ENCODE measurements around the gene PRKCH. TPM values are rescaled to one million over a fixed set of nuclear protein-coding genes. Genes with fewer than 3 reads are reported as not detected.
A peak's percentile ranks its signal among the peaks of the same experiment; 100 is the strongest.

PRKCH gene
- total RNA-seq, 3 donors from 2014 or later (not counting 1 experiment from before 2014, with no cell fraction given): 610 to 756 (median 618) TPM

DNA sequence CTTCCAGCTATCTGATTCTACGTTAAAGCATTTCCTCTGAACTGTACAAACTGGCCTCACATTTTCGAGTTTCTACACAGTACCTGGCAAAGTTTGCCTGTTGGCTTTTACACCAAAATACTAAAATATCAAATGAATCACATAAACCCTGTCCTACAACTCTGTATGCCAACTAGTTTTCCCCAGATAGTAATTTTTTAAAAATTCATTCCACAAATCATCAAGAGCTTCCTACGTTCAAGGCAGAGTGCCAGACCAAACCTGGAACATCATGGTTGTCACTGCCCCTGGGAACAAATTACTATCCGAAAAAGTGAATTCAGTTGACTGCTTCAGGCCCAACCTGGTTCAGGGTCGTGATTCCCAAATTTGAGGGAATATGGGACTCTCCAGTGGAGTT, 42.3 kb upstream of the PRKCH start:
- Mint-ChIP-seq H3K27ac (no peak overlapping the region), H3K27me3 (ENCODE audit: low read depth in 2 of 2) (peaks cover 15 to 32% of the 10 kb centered on the region in 2 donors), H3K36me3 (no peaks in the 10 kb centered on the region), H3K9me3 (no peaks in the 10 kb centered on the region), H3K4me3 (peak overlapping the region; percentile 68), H3K4me1 (peaks cover 13 to 22% of the 10 kb centered on the region in 2 donors)
- no peaks in the 10 kb centered on the region for H3K27me3 ChIP-seq (ENCODE audit: control insufficient read depth, insufficient read depth, low read length)
- peaks cover 16% of the 10 kb centered on the region for H3K4me1 ChIP-seq (ENCODE audit: control insufficient read depth, insufficient read depth, low read length)
- no peak overlapping the region for H3K27ac ChIP-seq (ENCODE audit: low read length)
- no peaks in the 10 kb centered on the region for H3K9me3 ChIP-seq (ENCODE audit: control insufficient read depth, insufficient read depth, low read length)
- intact Hi-C loops (cut with micrococcal nuclease): no loop called here
- H3K4me3 ChIP-seq (ENCODE audit: low read length): no peak overlapping the region
- TF ChIP-seq, protein P1, sequence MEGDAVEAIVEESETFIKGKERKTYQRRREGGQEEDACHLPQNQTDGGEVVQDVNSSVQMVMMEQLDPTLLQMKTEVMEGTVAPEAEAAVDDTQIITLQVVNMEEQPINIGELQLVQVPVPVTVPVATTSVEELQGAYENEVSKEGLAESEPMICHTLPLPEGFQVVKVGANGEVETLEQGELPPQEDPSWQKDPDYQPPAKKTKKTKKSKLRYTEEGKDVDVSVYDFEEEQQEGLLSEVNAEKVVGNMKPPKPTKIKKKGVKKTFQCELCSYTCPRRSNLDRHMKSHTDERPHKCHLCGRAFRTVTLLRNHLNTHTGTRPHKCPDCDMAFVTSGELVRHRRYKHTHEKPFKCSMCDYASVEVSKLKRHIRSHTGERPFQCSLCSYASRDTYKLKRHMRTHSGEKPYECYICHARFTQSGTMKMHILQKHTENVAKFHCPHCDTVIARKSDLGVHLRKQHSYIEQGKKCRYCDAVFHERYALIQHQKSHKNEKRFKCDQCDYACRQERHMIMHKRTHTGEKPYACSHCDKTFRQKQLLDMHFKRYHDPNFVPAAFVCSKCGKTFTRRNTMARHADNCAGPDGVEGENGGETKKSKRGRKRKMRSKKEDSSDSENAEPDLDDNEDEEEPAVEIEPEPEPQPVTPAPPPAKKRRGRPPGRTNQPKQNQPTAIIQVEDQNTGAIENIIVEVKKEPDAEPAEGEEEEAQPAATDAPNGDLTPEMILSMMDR (IDR thresholded peaks at IDR 0.05): no peak
- DNase-seq (no peak), ATAC-seq (no peak)
- H3K36me3 ChIP-seq (ENCODE audit: control insufficient read depth, insufficient read depth, low read length): no peaks in the 10 kb centered on the region
- WGBS (ENCODE audit: insufficient coverage): 75% methylated on average over 5 of the region's 5 CpGs

DNA sequence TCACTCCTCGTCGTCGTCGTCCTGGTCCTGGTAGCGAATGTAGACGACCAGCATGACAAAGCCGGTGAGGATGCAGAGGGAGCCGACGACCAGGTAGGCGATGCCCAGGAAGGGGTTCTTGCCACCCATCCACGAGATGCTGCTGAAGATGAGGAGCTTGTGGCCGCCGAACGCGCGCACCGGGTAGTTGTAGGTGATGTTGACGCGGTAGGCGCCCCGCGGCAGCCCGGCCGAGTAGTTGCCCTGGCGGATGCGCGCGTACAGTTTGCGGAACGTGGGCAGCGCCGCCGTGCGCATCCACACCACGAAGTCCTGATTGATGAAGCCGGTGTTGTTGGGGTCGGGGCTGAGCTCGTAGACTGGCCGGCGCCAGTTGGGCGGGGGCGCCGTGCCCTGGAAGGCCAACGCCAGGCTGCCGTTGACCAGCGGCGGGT, 41.3 kb upstream of the PRKCH start:
- no peaks in the 10 kb centered on the region for H3K36me3 Mint-ChIP-seq
- DNase-seq: peak; percentile 20 to 68
- H3K4me3 ChIP-seq (ENCODE audit: low read length): peak overlapping the region; percentile 45
- no peaks in the 10 kb centered on the region for H3K9me3 Mint-ChIP-seq
- H3K27ac Mint-ChIP-seq: peak overlapping the region; percentile 83 to 95
- H3K4me1 ChIP-seq (ENCODE audit: control insufficient read depth, insufficient read depth, low read length): peaks cover 16% of the 10 kb centered on the region
- no peaks in the 10 kb centered on the region for H3K27me3 ChIP-seq (ENCODE audit: control insufficient read depth, insufficient read depth, low read length)
- H3K27ac ChIP-seq (ENCODE audit: low read length): peak overlapping the region; percentile 69
- no peaks in the 10 kb centered on the region for H3K9me3 ChIP-seq (ENCODE audit: control insufficient read depth, insufficient read depth, low read length)
- intact Hi-C loops (cut with micrococcal nuclease): no loop called here
- ATAC-seq: peak; percentile 27 to 40 (median 40)
- peaks cover 8 to 26% of the 10 kb centered on the region in 2 donors for H3K27me3 Mint-ChIP-seq (ENCODE audit: low read depth in 2 of 2)
- 16% methylated on average over 47 of the region's 47 CpGs for WGBS (ENCODE audit: insufficient coverage)
- H3K4me3 Mint-ChIP-seq: peak overlapping the region; percentile 95
- TF ChIP-seq, protein P1 (IDR thresholded peaks at IDR 0.05): no peak
- H3K4me1 Mint-ChIP-seq: peaks cover 17 to 22% of the 10 kb centered on the region in 2 donors
- no peaks in the 10 kb centered on the region for H3K36me3 ChIP-seq (ENCODE audit: control insufficient read depth, insufficient read depth, low read length)

DNA sequence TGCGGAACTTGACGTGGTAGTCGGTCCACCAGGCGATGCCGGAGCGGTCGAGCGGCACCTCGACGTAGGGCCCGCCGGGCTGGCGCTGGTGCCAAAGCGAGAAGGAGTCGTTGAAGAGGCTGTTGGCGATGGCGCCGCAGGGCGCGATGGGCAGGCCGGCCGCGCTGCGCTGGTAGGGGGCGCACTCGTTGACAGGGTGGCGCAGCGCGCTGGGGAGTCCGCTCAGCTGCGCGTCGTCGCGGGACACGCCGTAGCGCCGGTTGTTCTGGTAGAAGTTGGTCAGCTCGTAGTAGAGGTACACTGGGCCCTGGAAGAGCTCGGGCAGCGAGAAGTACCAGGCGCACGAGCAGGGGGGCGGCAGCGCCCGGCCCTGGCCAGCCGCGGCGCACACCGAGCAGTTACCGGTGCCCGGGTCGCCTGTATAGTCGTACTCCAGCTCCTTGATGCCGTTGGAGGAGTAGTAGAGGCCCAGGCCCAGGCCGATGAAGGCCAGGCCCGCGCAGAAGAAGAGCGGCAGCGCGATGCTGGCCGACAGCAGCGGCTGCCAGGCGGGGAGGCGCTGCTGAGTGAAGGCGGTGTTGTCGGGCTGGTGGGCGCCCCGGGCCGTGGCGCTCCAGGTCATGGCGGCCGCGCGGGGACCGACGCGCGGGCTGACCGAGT, 40.7 kb upstream of the PRKCH start:
- 2% methylated on average over 81 of the region's 81 CpGs for WGBS (ENCODE audit: insufficient coverage)
- Histone ChIP-seq H3K36me3 (ENCODE audit: control insufficient read depth, insufficient read depth, low read length) (no peaks in the 10 kb centered on the region), H3K27me3 (ENCODE audit: control insufficient read depth, insufficient read depth, low read length) (no peaks in the 10 kb centered on the region), H3K4me3 (ENCODE audit: low read length) (peak overlapping the region; percentile 45), H3K4me1 (ENCODE audit: control insufficient read depth, insufficient read depth, low read length) (peaks cover 16% of the 10 kb centered on the region), H3K27ac (ENCODE audit: low read length) (peak overlapping the region; percentile 69), H3K9me3 (ENCODE audit: control insufficient read depth, insufficient read depth, low read length) (no peaks in the 10 kb centered on the region)
- Mint-ChIP-seq H3K9me3 (no peaks in the 10 kb centered on the region), H3K4me3 (peak overlapping the region; percentile 95), H3K36me3 (no peaks in the 10 kb centered on the region), H3K4me1 (peaks cover 17 to 22% of the 10 kb centered on the region in 2 donors), H3K27ac (peak overlapping the region; percentile 83 to 95), H3K27me3 (ENCODE audit: low read depth in 2 of 2) (peaks cover 8 to 22% of the 10 kb centered on the region in 2 donors)
- DNase-seq (peak; percentile 71 to 90), ATAC-seq (peak; percentile 89 to 93 (median 90))
- intact Hi-C loops (cut with micrococcal nuclease): no loop called here
- TF ChIP-seq, protein P1 (IDR thresholded peaks at IDR 0.05): peak; percentile 69

Measured in natural killer cell (primary cell).